HL-60 (cell line): ENCODE results near the gene FAM219A.

Source experiments
- DNase-seq, 2 experiments: peaks; one replicate each; pipeline ENCODE4 v3.0.0-alpha.2; 2010 to 2020; ENCODE audit warnings: low read depth in 1 of 2, low spot score in 1 of 2
- H3K27ac ChIP-seq: fragments of 250-450 bp; sonication (Bioruptor Pico); replicated peaks from 2 replicates; pipeline ENCODE4 v1.5.1; 2020; ENCODE audit warnings: mild to moderate bottlenecking, moderate library complexity
- H3K27me3 ChIP-seq: fragments of 250-450 bp; sonication (Bioruptor Pico); 2 replicates; pipeline ENCODE4 v1.5.1; 2021; ENCODE audit warnings: mild to moderate bottlenecking, moderate library complexity; ENCODE audit not compliant: insufficient read depth, poor library complexity, severe bottlenecking
- H3K4me3 ChIP-seq: replicated peaks from 2 replicates; pipeline ENCODE4 v1.5.1; 2011; ENCODE audit warnings: mild to moderate bottlenecking, control low read depth, low read length; ENCODE audit not compliant: insufficient read depth
- CTCF ChIP-seq: IDR thresholded peaks from one replicate; pipeline ENCODE4 v1.5.1; 2011; ENCODE audit warnings: low read length, control low read depth, inconsistent platforms; ENCODE audit not compliant: insufficient read depth
- GABPA ChIP-seq: IDR thresholded peaks from 2 replicates; pipeline ENCODE4 v1.6.1; 2012; ENCODE audit warnings: low read depth
- POLR2AphosphoS5 ChIP-seq: IDR thresholded peaks from 2 replicates; pipeline ENCODE4 v1.6.1; 2012; ENCODE audit warnings: low read depth
- REST ChIP-seq: IDR thresholded peaks from 2 replicates; pipeline ENCODE4 v1.6.1; 2012; ENCODE audit warnings: low read depth; ENCODE audit not compliant: insufficient replicate concordance
- SPI1 ChIP-seq: IDR thresholded peaks from 2 replicates; pipeline ENCODE4 v1.6.1; 2012; ENCODE audit warnings: low read depth, mild to moderate bottlenecking, borderline replicate concordance

The FAM219A gene

GRCh38 chr9:34501372-34501771, 43.0 kb upstream of the FAM219A start:
- Histone ChIP-seq H3K4me3 (no peak overlapping the region), H3K27ac (no peak overlapping the region), H3K27me3 (peaks cover 6% of the 10 kb centered on the region)
- TF ChIP-seq CTCF (no peak), SPI1 (no peak), GABPA (no peak), REST (no peak), POLR2AphosphoS5 (no peak)
- no peak for DNase-seq

GRCh38 chr9:34500623-34501267, 42.4 kb upstream of the FAM219A start:
- H3K4me3 ChIP-seq: no peak overlapping the region
- peak; percentile 28 to 40 for DNase-seq
- peaks cover 6% of the 10 kb centered on the region for H3K27me3 ChIP-seq
- no peak for TF ChIP-seq GABPA
- peak; percentile 97 for TF ChIP-seq CTCF
- no peak overlapping the region for H3K27ac ChIP-seq

GRCh38 chr9:34499076-34499475, 40.7 kb upstream of the FAM219A start:
- DNase-seq: no peak
- H3K4me3 ChIP-seq: no peak overlapping the region
- H3K27me3 ChIP-seq: peaks cover 6% of the 10 kb centered on the region
- H3K27ac ChIP-seq: no peak overlapping the region
- TF ChIP-seq SPI1 (no peak), GABPA (no peak), REST (no peak), CTCF (no peak), POLR2AphosphoS5 (no peak)

- H3K27ac ChIP-seq: no peak overlapping the region
- peaks cover 6% of the 10 kb centered on the region for H3K27me3 ChIP-seq
- TF ChIP-seq SPI1: no peak
- TF ChIP-seq POLR2AphosphoS5: no peak
- no peak for TF ChIP-seq CTCF
- TF ChIP-seq GABPA: no peak
- TF ChIP-seq REST: no peak
- no peak overlapping the region for H3K4me3 ChIP-seq
- no peak for DNase-seq
Observed at GRCh38 chr9:34498553-34498952, 40.2 kb upstream of the FAM219A start.
